ENCODE data around the gene PGGHG. TPM values are rescaled to one million over a fixed set of nuclear protein-coding genes. Genes with fewer than 3 reads are reported as not detected.
"Not testable (repeated sequence)": the region's sequence is repeated elsewhere in the genome, so short reads cannot be mapped to it uniquely, and the experiment has no call there.

Gene PGGHG
- polyA plus RNA-seq, 3 donors = 28.8 to 335 (median 51.2) TPM

DNA sequence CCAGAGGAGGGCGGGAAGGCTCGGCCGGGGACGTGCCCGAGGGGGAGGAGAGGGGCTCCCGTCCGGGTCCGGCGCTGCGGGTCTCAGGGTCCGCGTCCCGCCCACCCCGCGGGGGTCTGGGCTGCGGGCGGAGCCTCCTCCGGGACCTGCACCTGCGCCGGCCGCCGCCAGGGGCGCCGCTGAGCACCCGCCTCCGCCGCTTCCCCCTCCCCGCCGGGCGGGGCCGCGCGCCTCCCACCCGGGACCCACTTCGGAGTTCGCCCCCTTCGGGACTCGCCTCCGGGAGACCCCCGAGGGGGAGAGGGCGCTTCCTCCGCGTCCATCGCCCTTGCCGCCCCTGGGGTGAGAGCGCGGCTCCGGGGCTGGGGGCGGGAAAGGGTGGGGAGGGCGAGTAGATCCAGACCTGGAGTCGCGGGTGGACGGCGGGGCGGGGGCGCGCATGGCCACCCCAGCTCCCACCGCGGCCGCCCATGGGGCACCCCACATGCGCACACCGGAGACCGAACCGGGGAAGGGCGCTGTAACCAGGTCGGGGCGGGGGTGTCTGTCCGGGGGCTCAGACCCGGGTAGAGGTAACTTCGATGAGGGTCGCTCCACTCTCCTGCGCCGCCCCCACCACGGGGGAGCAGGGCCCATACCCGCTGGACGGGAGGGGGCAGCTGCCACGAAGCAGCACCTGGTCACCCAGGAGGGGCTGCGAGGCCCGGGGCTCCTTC, 29.6 kb downstream of the PGGHG start:
- 0 to 2% (median 1%) methylated on average over 8 to 15 of the region's 79 CpGs for WGBS, 3 donors

GRCh38 chr11:319121-319887, 30.4 kb downstream of the PGGHG start:
- 7 to 13% (median 11%) methylated on average over 19 to 20 of the region's 29 CpGs for WGBS, 3 donors
- H3K27ac ChIP-seq (ENCODE audit: low read depth, low read length) = not testable (repeated sequence)

More for the DNA sequence above, 29.6 kb downstream of the PGGHG start:
- H3K27ac ChIP-seq (ENCODE audit: low read depth, low read length) = not testable (repeated sequence)

DNA sequence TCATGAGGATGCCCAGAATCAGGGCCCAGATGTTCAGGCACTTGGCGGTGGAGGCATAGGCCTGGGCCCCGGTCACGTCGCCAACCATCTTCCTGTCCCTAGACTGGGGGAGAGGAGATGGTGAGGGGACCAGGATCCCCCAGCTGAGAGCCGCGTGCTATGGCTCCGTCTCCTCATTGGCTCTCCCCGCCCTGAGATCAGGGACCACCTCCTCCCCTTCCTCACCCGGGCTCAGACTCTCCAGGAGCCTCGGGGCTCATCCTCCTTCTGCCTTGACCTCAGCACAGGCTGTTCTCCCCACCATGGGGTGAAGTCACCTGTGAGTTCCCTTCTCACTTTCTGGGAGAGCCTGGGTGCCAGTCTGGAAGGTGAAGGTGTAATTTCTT, 31.0 kb downstream of the PGGHG start:
- WGBS, 3 donors = 0 to 3% (median 2%) methylated on average over 2 to 7 of the region's 10 CpGs
- not testable (repeated sequence) for H3K27ac ChIP-seq (ENCODE audit: low read depth, low read length)

DNA sequence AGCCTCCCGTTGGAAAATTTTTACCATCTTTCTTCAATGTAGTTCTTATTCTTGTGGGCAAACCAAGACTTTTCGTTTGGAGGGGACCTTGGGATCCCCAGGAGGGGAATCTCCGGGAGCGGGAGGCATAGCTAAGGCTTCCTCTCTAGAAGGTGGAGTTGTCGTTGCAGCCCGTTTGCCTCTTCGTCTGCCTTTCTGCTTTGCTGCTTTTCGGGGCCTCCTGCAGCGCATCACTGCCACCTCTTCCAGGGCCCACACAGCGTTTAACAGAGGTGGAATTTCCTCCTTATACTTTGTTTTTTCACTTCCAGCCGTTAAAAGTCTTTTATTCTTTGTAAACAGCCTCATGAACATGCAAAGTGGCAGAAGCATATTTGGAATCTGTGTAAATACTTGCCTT, 35.2 kb downstream of the PGGHG start:
- H3K27ac ChIP-seq (ENCODE audit: low read depth, low read length) = no peak overlapping the region

GRCh38 chr11:324593-325517, 35.9 kb downstream of the PGGHG start:
- WGBS, 3 donors = 48 to 56% (median 49%) methylated on average over 26 to 28 of the region's 34 CpGs
- H3K27ac ChIP-seq (ENCODE audit: low read depth, low read length) = not testable (repeated sequence)

More for the DNA sequence above, 35.2 kb downstream of the PGGHG start:
- 62 to 67% (median 65%) methylated on average over 11 of the region's 11 CpGs for WGBS, 3 donors

DNA sequence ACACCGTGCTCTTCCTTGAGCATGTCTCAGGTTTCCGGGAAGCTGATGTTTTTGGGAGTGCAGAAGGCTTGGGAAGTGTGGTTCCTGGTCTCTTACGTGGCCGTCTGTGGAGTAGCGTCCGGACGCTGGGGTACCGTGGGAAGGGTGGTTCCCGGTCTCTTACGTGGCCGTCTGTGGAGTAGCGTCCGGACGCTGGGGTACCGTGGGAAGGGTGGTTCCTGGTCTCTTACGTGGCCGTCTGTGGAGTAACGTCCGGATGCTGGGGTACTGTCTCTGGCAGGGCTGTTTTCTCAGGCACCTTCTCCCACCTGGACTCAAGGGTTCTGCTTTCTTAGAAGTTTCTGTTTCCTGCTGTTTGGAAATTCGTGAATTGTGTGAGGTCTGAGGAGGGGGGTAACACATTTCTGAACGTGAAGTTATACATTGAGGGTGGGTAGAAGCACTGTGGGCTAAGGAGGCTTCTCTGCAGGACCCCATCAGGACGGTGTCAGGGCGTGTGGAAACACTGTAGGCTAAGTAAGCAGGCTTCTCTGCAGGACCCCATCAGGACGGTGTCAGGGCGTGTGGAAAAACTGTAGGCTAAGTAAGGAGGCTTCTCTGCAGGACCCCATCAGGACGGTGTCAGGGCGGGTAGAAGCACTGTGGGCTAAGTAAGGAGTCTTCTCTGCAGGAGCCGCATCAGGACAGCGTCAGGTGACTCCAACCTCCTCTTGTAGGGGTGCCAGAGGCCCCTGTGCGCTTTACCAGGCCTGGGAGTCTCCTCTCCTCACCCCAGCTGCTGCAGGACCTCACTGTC, 37.1 kb downstream of the PGGHG start:
- H3K27ac ChIP-seq (ENCODE audit: low read depth, low read length) = peak overlapping the region; percentile 98
- 72 to 83% (median 81%) methylated on average over 30 of the region's 30 CpGs for WGBS, 3 donors

GRCh38 chr11:326592-326841, 37.6 kb downstream of the PGGHG start:
- H3K27ac ChIP-seq (ENCODE audit: low read depth, low read length) = peak overlapping the region; percentile 98
- 38 to 71% (median 40%) methylated on average over 6 of the region's 6 CpGs for whole genome bisulfite sequencing, 3 donors

- H3K27ac ChIP-seq (ENCODE audit: low read depth, low read length) = peak overlapping the region; percentile 98
- 5 to 22% (median 14%) methylated on average over 19 of the region's 19 CpGs for WGBS, 3 donors
Observed at GRCh38 chr11:326842-327580, 38.1 kb downstream of the PGGHG start.

DNA sequence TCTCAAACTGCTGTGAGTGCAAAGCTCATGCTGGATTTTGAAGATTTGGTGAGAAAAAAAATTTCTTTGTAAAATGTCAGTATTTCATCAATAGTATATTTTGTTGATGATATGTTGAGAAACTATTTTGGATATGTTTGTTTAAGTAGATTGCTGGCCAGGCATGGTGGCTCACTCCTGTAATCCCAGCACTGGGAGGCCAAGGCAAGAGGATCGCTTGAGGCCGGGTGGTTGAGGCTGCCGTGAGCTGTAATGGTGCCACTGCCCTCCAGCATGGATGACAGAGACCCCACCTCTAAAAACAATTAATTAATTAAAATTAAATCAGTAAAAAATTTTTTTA, 38.6 kb downstream of the PGGHG start:
- peak overlapping the region; percentile 98 for H3K27ac ChIP-seq (ENCODE audit: low read depth, low read length)

GRCh38 chr11:328012-328411, 39.1 kb downstream of the PGGHG start:
- WGBS, 3 donors = 94 to 97% (median 96%) methylated on average over 13 of the region's 13 CpGs
- no peak overlapping the region for H3K27ac ChIP-seq (ENCODE audit: low read depth, low read length)

More for the DNA sequence above, 38.6 kb downstream of the PGGHG start:
- 94 to 100% (median 98%) methylated on average over 3 of the region's 3 CpGs for WGBS, 3 donors

DNA sequence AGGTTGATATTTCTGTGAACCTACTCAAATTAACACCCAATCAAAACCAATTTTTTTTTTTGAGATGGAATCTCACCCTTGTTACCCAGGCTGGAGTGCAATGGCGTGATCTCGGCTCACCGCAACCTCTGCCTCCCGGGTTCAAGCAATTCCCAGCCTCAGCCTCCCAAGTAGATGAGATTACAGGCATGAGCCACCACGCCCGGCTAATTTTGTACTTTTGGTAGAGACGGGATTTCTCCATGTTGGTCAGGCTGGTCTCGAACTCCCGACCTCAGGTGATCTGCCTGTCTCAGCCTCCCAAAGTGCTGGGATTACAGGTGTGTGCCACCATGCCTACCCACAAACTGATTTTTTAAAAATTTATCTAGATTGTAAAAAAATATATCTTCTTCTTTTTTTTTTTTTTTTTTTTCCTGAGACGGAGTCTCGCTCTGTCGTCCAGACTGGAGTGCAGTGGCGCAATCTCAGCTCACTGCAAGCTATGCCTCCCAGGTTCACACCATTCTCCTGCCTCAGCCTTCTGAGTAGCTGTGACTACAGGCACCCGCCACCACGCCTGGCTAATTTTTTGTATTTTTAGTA, 39.7 kb downstream of the PGGHG start:
- H3K27ac ChIP-seq (ENCODE audit: low read depth, low read length) = not testable (repeated sequence)
- whole genome bisulfite sequencing, 3 donors = 88 to 90% (median 89%) methylated on average over 14 to 15 of the region's 15 CpGs

DNA sequence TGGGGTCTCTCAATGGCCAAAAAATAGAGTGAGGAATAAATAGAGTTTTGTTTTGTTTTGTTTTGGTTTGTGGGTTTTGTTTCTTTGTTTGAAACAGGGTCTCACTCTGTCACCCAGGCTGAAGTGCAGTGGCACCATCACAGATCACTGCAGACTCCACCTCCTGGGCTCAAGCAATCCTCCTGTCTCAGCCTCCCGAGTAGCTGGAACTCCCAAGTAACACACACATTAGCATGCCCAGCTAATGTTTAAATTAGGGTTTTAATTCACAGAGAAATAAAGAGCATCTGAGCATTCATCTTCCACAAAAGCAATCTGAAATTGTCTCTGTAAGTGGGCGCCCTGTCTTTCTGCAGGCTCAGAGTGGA, 40.9 kb downstream of the PGGHG start:
- H3K27ac ChIP-seq (ENCODE audit: low read depth, low read length) = no peak overlapping the region
- WGBS, 3 donors = 94 to 98% (median 96%) methylated on average over 2 of the region's 2 CpGs

DNA sequence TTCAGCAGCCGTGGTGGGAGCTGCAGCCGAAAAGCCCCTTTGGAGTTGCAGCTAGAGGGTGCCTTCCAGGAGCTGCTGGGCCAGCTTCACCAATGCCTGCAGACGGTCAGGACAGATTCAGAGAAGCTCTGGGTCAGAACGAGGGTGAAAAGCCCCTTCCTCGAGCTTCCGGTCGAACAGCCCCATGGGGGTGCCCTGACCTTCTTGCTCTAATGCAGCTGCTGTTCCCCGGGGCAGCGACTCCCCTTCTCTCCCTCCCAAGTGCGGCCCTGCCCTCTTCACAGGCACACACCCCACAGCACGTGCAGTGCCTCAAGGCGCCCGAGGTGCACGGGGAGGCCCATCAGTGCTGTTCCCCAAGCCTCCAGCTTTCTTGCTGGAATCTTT, 41.4 kb downstream of the PGGHG start:
- 80 to 84% (median 81%) methylated on average over 12 to 14 of the region's 14 CpGs for WGBS, 3 donors
- no peak overlapping the region for H3K27ac ChIP-seq (ENCODE audit: low read depth, low read length)

DNA sequence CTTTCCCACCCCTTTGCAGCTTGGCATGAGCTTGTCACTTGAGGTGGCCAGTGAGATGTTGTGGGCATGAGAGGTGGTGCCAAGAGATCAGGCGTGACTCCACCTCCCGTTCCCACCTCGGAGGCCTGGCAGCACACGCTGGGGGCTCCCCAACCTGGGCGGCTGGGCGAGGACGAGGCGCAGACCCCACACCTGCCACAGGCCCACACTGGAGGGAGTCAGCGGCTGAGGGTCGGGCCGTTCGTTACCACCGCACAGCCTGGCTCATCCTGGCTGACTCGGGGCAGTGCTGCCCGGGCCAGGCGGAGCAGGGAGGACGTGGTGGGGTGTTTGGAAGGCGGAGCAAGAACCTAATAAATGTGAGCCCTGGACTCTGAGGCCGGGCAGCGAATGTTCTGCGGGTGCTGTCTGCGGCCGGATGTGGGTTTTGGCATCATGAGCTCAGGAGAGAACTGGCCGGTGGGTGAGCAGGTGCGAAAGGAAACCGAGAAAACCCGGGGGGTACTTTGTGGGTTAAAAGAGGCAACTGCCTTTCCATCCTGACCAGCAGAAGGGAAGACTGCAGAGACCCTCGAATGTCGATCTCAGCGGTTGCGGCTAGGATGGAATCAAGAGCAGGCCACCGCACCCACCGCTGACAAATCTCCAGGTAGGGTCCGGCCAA, 41.9 kb downstream of the PGGHG start:
- WGBS, 3 donors = 84 to 86% (median 84%) methylated on average over 34 of the region's 34 CpGs

GRCh38 chr11:331358-332060, 42.6 kb downstream of the PGGHG start:
- WGBS, 3 donors = 82 to 87% (median 84%) methylated on average over 19 of the region's 19 CpGs
- H3K27ac ChIP-seq (ENCODE audit: low read depth, low read length) = no peak overlapping the region

More for the DNA sequence above, 41.9 kb downstream of the PGGHG start:
- no peak overlapping the region for H3K27ac ChIP-seq (ENCODE audit: low read depth, low read length)

Measured in adipose tissue (tissue), 3 donors.